Hepatocyte (in vitro differentiated cells): ENCODE results near the gene SLC41A3. TPM values are rescaled to one million over a fixed set of nuclear protein-coding genes. Genes with fewer than 3 reads are reported as not detected.
"Not testable (repeated sequence)": the region's sequence is repeated elsewhere in the genome, so short reads cannot be mapped to it uniquely, and the experiment has no call there.

Experiments used
- DNase-seq: peaks from one replicate; pipeline ENCODE4 v3.0.0-alpha.2; 2016; ENCODE audit warnings: low spot score
- H2AFZ ChIP-seq: fragments of 200-600 bp; sonication (generic); 2 replicates; pipeline ENCODE4 v1.6.0; 2016; ENCODE audit warnings: antibody characterized with exemption, mild to moderate bottlenecking
- H3K27ac ChIP-seq: fragments of 200-600 bp; sonication (generic); 2 replicates; pipeline ENCODE4 v1.5.1; 2016; ENCODE audit warnings: mild to moderate bottlenecking
- H3K27me3 ChIP-seq: fragments of 200-600 bp; sonication (generic); 2 replicates; pipeline ENCODE4 v1.6.1; 2016
- H3K36me3 ChIP-seq: fragments of 200-600 bp; sonication (generic); replicated peaks from 2 replicates; pipeline ENCODE4 v1.5.1; 2016; ENCODE audit warnings: low read depth; ENCODE audit not compliant: insufficient read depth
- H3K4me1 ChIP-seq: fragments of 200-600 bp; sonication (generic); 2 replicates; pipeline ENCODE4 v1.5.1; 2016; ENCODE audit warnings: mild to moderate bottlenecking, moderate library complexity; ENCODE audit not compliant: insufficient read depth
- H3K4me2 ChIP-seq: fragments of 200-600 bp; sonication (generic); 2 replicates; pipeline ENCODE4 v1.6.0; 2016
- H3K4me3 ChIP-seq: fragments of 200-600 bp; sonication (generic); 2 replicates; pipeline ENCODE4 v1.5.1; 2016; ENCODE audit warnings: mild to moderate bottlenecking
- H3K79me2 ChIP-seq: fragments of 200-600 bp; sonication (generic); 2 replicates; pipeline ENCODE4 v1.6.0; 2017; ENCODE audit warnings: mild to moderate bottlenecking
- H3K9me2 ChIP-seq: fragments of 200-600 bp; sonication (generic); replicated peaks from 2 replicates; pipeline ENCODE4 v1.6.0; 2017; ENCODE audit warnings: mild to moderate bottlenecking; ENCODE audit not compliant: insufficient read depth
- H3K9me3 ChIP-seq: fragments of 200-600 bp; sonication (generic); 2 replicates; pipeline ENCODE4 v1.5.1; 2016; ENCODE audit warnings: low read depth, mild to moderate bottlenecking
- H4K20me1 ChIP-seq: fragments of 200-600 bp; sonication (generic); 2 replicates; pipeline ENCODE4 v1.6.0; 2016; ENCODE audit warnings: mild to moderate bottlenecking; ENCODE audit not compliant: insufficient read depth, poor library complexity, severe bottlenecking
- CTCF ChIP-seq: fragments of 200-600 bp; sonication (generic); IDR thresholded peaks from 2 replicates; pipeline ENCODE4 v1.5.1; 2016; ENCODE audit warnings: antibody characterized with exemption, mild to moderate bottlenecking; ENCODE audit not compliant: poor library complexity
- EZH2 ChIP-seq: fragments of 200-600 bp; sonication (generic); IDR thresholded peaks from 2 replicates; pipeline ENCODE4 v1.6.1; 2016; ENCODE audit warnings: antibody characterized with exemption, mild to moderate bottlenecking, borderline replicate concordance
- EZH2phosphoT487 ChIP-seq: fragments of 200-600 bp; sonication (generic); IDR thresholded peaks from one replicate; pipeline ENCODE4 v1.6.1; 2018; ENCODE audit warnings: antibody characterized with exemption, mild to moderate bottlenecking, low read depth, moderate library complexity; ENCODE audit not compliant: unreplicated experiment, severe bottlenecking
- WGBS: methylation state at CpG from one replicate; pipeline ENCODE4 v1.1.6; 2016; ENCODE audit warnings: low lambda C conversion rate; ENCODE audit errors: missing lambda C conversion rate; 5-methylcytosine and 5-hydroxymethylcytosine counted together
- polyA plus RNA-seq: library from polyadenylated mRNA; unstranded; fragments of >200 nt; fragmentation: Nextera tagmentation; extraction: Ambion mirVana; gene quantifications from 2 replicates; pipeline ENCODE4 v1.2.1, GENCODE V29; 2016
- total RNA-seq: library from RNA; depleted of rRNA; stranded (reverse); fragments of >200 nt; gene quantifications from 2 replicates; pipeline ENCODE4 v1.2.3, GENCODE V29; 2014

SLC41A3 gene
- total and polyA plus RNA-seq, 2 experiments from 2014 or later = 29.3 to 43.4 TPM

GRCh38 chr3:126098391-126098858 lies 14.5 kb upstream of the SLC41A3 start:
- no peak overlapping the region for H3K27ac ChIP-seq
- no peak for TF ChIP-seq CTCF
- TF ChIP-seq EZH2 = no peak
- no peak for TF ChIP-seq EZH2phosphoT487
- whole genome bisulfite sequencing = 86% methylated on average over 2 of the region's 2 CpGs
- H3K9me2 ChIP-seq = no peaks in the 10 kb centered on the region
- no peak overlapping the region for H3K4me2 ChIP-seq
- no peaks in the 10 kb centered on the region for H3K4me1 ChIP-seq
- no peak overlapping the region for H3K4me3 ChIP-seq
- no peaks in the 10 kb centered on the region for H3K36me3 ChIP-seq
- no peaks in the 10 kb centered on the region for H4K20me1 ChIP-seq
- no peaks in the 10 kb centered on the region for H3K27me3 ChIP-seq
- no peaks in the 10 kb centered on the region for H3K79me2 ChIP-seq
- DNase-seq = no peak
- no peak overlapping the region for H2AFZ ChIP-seq
- no peaks in the 10 kb centered on the region for H3K9me3 ChIP-seq

DNA sequence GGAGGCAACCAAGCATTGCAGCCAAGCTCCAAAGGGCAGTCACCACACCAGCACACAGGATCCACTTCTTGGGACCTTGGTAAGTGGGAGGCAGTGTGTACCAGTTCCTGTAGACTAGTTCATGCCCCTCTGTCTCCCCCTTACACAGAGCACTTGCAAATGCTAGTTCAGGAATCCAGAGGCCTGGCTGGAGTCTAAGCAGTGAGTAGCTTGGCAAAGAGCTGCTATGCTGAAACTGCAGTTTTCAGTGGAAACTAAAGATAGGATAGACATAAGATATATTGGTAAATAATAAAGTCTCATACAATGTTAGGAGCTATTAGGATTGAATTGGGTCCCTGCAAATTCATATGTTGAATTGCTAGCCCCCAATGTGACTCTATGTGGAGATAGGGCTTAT lies 13.9 kb upstream of the SLC41A3 start:
- no peaks in the 10 kb centered on the region for H3K4me1 ChIP-seq
- DNase-seq = no peak
- H4K20me1 ChIP-seq = no peaks in the 10 kb centered on the region
- no peak overlapping the region for H3K4me3 ChIP-seq
- H3K79me2 ChIP-seq = no peaks in the 10 kb centered on the region
- no peak overlapping the region for H2AFZ ChIP-seq
- H3K27me3 ChIP-seq = no peaks in the 10 kb centered on the region
- no peaks in the 10 kb centered on the region for H3K9me2 ChIP-seq
- no peak overlapping the region for H3K27ac ChIP-seq
- H3K36me3 ChIP-seq = no peaks in the 10 kb centered on the region
- no peaks in the 10 kb centered on the region for H3K9me3 ChIP-seq
- TF ChIP-seq EZH2 (no peak), EZH2phosphoT487 (no peak), CTCF (no peak)
- H3K4me2 ChIP-seq = no peak overlapping the region

- 82% methylated on average over 6 of the region's 6 CpGs for WGBS
Measured at GRCh38 chr3:126096274-126096673, 12.3 kb upstream of the SLC41A3 start.

GRCh38 chr3:126092128-126092527 lies 8.2 kb upstream of the SLC41A3 start:
- H4K20me1 ChIP-seq, H3K9me3 ChIP-seq, H3K9me2 ChIP-seq, H3K79me2 ChIP-seq, H3K27ac ChIP-seq, H3K27me3 ChIP-seq, DNase-seq, H3K36me3 ChIP-seq, H3K4me2 ChIP-seq, H3K4me1 ChIP-seq, H3K4me3 ChIP-seq, H2AFZ ChIP-seq: not testable (repeated sequence)
- WGBS = 79% methylated on average over 5 of the region's 5 CpGs

More at GRCh38 chr3:126096274-126096673, 12.3 kb upstream of the SLC41A3 start:
- H3K79me2 ChIP-seq, H3K9me3 ChIP-seq, DNase-seq, H3K9me2 ChIP-seq, H3K36me3 ChIP-seq, H2AFZ ChIP-seq, H3K4me1 ChIP-seq, H3K27ac ChIP-seq, H4K20me1 ChIP-seq, H3K4me3 ChIP-seq, H3K4me2 ChIP-seq, H3K27me3 ChIP-seq: not testable (repeated sequence)
